Tibial nerve (tissue), 4 donors: Measurements from ENCODE around the gene CXCR5. TPM values are rescaled to one million over a fixed set of nuclear protein-coding genes. Genes with fewer than 3 reads are reported as not detected.

Experiments
- DNase-seq, 2 donors: peaks; one replicate each; pipeline ENCODE4 v3.0.0-alpha.2; 2019; ENCODE audit warnings: low spot score in 2 of 2
- H3K27ac ChIP-seq, 4 donors: fragments of 200-600 bp; sonication (generic) in 3 of 4; one replicate each; pipeline ENCODE4 v1.5.1; 2017 to 2019; ENCODE audit warnings: mild to moderate bottlenecking in 1 of 4
- H3K27me3 ChIP-seq, 2 donors: fragments of 200-600 bp; sonication (generic) in 1 of 2; one replicate each; pipeline versions ENCODE4 v1.5.1 to v1.6.0; 2017 to 2019
- H3K36me3 ChIP-seq, 3 donors: fragments of 200-600 bp; sonication (generic); one replicate each; pipeline ENCODE4 v1.5.1; 2018 to 2019
- H3K4me1 ChIP-seq, 4 donors: fragments of 200-600 bp; sonication (generic) in 3 of 4; one replicate each; pipeline ENCODE4 v1.5.1; 2017 to 2019
- H3K4me3 ChIP-seq, 4 donors: fragments of 200-600 bp; sonication (generic) in 3 of 4; one replicate each; pipeline ENCODE4 v1.5.1; 2017 to 2019; ENCODE audit warnings: mild to moderate bottlenecking in 1 of 4, moderate library complexity in 1 of 4
- H3K9me3 ChIP-seq, 4 donors: fragments of 200-600 bp; sonication (generic) in 3 of 4; one replicate each; pipeline ENCODE4 v1.5.1; 2017 to 2019
- CTCF ChIP-seq, 5 experiments: fragments of 200-600 bp in 3 of 5; fragments of 450-650 bp in 2 of 5; sonication (generic) in 3 of 5; IDR thresholded peaks; one replicate each; pipeline ENCODE4 v1.5.1; 2016 to 2019; ENCODE audit warnings: antibody characterized with exemption in 5 of 5, mild to moderate bottlenecking in 3 of 5, moderate library complexity in 2 of 5
- EP300 ChIP-seq, 2 donors: sonication (generic); formaldehyde crosslinking; IDR thresholded peaks; one replicate each; pipeline ENCODE4 v1.6.1; 2017; ENCODE audit warnings: antibody characterized with exemption in 2 of 2, mild to moderate bottlenecking in 1 of 2
- POLR2A ChIP-seq, 2 donors: fragments of 450-650 bp; IDR thresholded peaks; one replicate each; pipeline ENCODE4 v1.6.1; 2017; ENCODE audit warnings: antibody characterized with exemption in 2 of 2, mild to moderate bottlenecking in 2 of 2, moderate library complexity in 2 of 2
- WGBS, 2 donors: methylation state at CpG; one replicate each; pipeline ENCODE4 v1.1.5; 2018; 5-methylcytosine and 5-hydroxymethylcytosine counted together
- total RNA-seq, 4 donors: library from RNA; depleted of rRNA; stranded (reverse); fragments of >200 nt; gene quantifications; one replicate each; pipeline ENCODE4 v1.1.0, GENCODE V29; 2016

Gene CXCR5
- total RNA-seq, 4 donors from 2014 or later: not detected

GRCh38 chr11:118892964-118893363, 9.3 kb downstream of the CXCR5 start:
- no peak for DNase-seq
- 64 to 75% methylated on average over 7 to 8 of the region's 8 CpGs for WGBS, 2 donors
- no peak for TF ChIP-seq POLR2A (IDR thresholded peaks at IDR 0.05)
- no peak for TF ChIP-seq EP300 (IDR thresholded peaks at IDR 0.05)
- TF ChIP-seq CTCF (IDR thresholded peaks at IDR 0.05): no peak
- peaks cover 0 to 32% (median 17%) of the 10 kb centered on the region in 4 donors for H3K4me1 ChIP-seq
- H3K4me3 ChIP-seq: no peak overlapping the region
- no peaks in the 10 kb centered on the region for H3K9me3 ChIP-seq
- H3K27me3 ChIP-seq: no peaks in the 10 kb centered on the region
- peaks cover 0 to 23% (median 0%) of the 10 kb centered on the region in 3 donors for H3K36me3 ChIP-seq
- H3K27ac ChIP-seq: peak overlapping the region in 1 of 4 donors; percentile 26

- Histone ChIP-seq H3K4me1 (peaks cover 0 to 25% (median 12%) of the 10 kb centered on the region in 4 donors), H3K9me3 (no peaks in the 10 kb centered on the region), H3K36me3 (peaks cover 0 to 30% (median 3%) of the 10 kb centered on the region in 3 donors), H3K4me3 (no peak overlapping the region), H3K27ac (no peak overlapping the region), H3K27me3 (no peaks in the 10 kb centered on the region)
- no peak for DNase-seq
- TF ChIP-seq EP300 (IDR thresholded peaks at IDR 0.05) (no peak), CTCF (IDR thresholded peaks at IDR 0.05) (no peak), POLR2A (IDR thresholded peaks at IDR 0.05) (no peak)
- WGBS, 2 donors: 95% methylated on average over 8 to 18 of the region's 22 CpGs
Measured at GRCh38 chr11:118893662-118894061, 10.0 kb downstream of the CXCR5 start.

GRCh38 chr11:118894192-118894591, 10.5 kb downstream of the CXCR5 start:
- no peak for DNase-seq
- Histone ChIP-seq H3K4me1 (peaks cover 0 to 22% (median 10%) of the 10 kb centered on the region in 4 donors), H3K27ac (no peak overlapping the region), H3K4me3 (no peak overlapping the region), H3K27me3 (no peaks in the 10 kb centered on the region), H3K9me3 (no peaks in the 10 kb centered on the region), H3K36me3 (peaks cover 0 to 35% (median 8%) of the 10 kb centered on the region in 3 donors)
- 93 to 94% methylated on average over 15 to 19 of the region's 19 CpGs for WGBS, 2 donors
- TF ChIP-seq CTCF (IDR thresholded peaks at IDR 0.05) (no peak), EP300 (IDR thresholded peaks at IDR 0.05) (no peak), POLR2A (IDR thresholded peaks at IDR 0.05) (no peak)

GRCh38 chr11:118895093-118896039, 11.7 kb downstream of the CXCR5 start:
- TF ChIP-seq EP300 (IDR thresholded peaks at IDR 0.05) (no peak), POLR2A (IDR thresholded peaks at IDR 0.05) (no peak), CTCF (IDR thresholded peaks at IDR 0.05) (no peak)
- 50 to 54% methylated on average over 25 to 26 of the region's 26 CpGs for WGBS, 2 donors
- DNase-seq: no peak
- Histone ChIP-seq H3K27me3 (no peaks in the 10 kb centered on the region), H3K9me3 (no peaks in the 10 kb centered on the region), H3K27ac (peak overlapping the region in 2 of 4 donors; percentile 4 to 31), H3K4me1 (peaks cover 0 to 17% (median 5%) of the 10 kb centered on the region in 4 donors), H3K36me3 (peaks cover 0 to 47% (median 10%) of the 10 kb centered on the region in 3 donors), H3K4me3 (no peak overlapping the region)

GRCh38 chr11:118896472-118896913, 12.8 kb downstream of the CXCR5 start:
- Histone ChIP-seq H3K4me1 (peaks cover 0 to 15% (median 4%) of the 10 kb centered on the region in 4 donors), H3K36me3 (peaks cover 0 to 58% (median 16%) of the 10 kb centered on the region in 3 donors), H3K27me3 (no peaks in the 10 kb centered on the region), H3K9me3 (no peaks in the 10 kb centered on the region), H3K4me3 (no peak overlapping the region), H3K27ac (peak overlapping the region in 1 of 4 donors; percentile 10)
- TF ChIP-seq CTCF (IDR thresholded peaks at IDR 0.05): no peak
- no peak for TF ChIP-seq EP300 (IDR thresholded peaks at IDR 0.05)
- no peak for TF ChIP-seq POLR2A (IDR thresholded peaks at IDR 0.05)
- 30 to 56% methylated on average over 10 of the region's 10 CpGs for WGBS, 2 donors
- DNase-seq: no peak
